HG03135 (cell line): ENCODE data around the gene ENKD1.
"Not testable (repeated sequence)": the region's sequence is repeated elsewhere in the genome, so short reads cannot be mapped to it uniquely, and the experiment has no call there.

Experiments
- ATAC-seq: cut with Tn5 transposase; IDR thresholded peaks from one replicate; pipeline ENCODE4 v1.9.1; 2021; ENCODE audit warnings: mild to moderate bottlenecking, moderate library complexity; ENCODE audit not compliant: unreplicated experiment

Gene ENKD1, protein sequence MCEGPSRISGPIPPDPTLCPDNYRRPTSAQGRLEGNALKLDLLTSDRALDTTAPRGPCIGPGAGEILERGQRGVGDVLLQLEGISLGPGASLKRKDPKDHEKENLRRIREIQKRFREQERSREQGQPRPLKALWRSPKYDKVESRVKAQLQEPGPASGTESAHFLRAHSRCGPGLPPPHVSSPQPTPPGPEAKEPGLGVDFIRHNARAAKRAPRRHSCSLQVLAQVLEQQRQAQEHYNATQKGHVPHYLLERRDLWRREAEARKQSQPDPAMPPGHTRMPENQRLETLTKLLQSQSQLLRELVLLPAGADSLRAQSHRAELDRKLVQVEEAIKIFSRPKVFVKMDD

DNA sequence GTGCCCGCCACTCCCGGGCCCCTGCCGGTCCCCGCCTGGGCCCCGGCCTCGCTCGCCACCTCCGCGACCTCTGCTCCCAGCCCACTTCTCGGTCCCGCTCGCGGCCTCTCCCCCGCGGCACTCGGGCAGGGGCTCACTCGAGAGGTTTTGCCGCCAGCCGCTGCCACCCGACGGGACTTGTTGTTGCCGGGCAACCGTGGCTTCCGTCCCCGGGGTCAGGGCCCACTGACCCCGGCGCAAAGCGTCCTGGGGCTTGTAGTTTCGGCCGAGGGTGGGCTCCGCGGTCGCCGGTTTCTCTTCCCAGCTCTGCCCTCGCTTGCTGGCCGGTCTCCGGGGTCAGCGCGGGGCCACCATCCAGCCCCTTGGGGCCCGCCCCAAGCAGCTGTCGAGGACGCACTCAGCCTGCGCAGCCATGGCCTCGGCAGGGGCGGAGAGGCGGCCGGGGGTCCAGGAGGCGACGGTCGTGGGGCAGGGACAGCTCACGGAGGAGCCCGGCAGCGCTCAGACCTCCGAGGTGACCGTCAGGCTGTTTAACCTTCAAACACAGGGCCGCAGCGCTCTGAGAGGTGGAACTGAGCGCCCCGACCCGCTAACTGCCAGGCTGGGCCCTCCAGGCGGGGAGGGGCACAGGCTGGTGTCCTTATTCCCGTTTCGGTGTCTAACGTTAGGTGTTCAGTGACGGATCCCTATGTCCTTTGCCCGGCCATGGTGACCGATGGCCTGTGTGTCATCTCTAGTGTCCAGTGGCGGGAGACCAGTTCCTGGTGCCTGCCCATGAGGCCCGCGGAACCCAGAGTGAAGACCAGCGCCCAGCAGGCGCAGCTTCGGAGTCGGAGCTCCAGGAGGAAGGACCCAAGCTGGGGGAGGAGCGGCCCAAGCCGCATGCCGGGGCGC is at the start of gene ENKD1, which contains the start of gene C16orf86:
ENKD1 (minus strand) TSS at position 192 of the 894 bp plus-strand sequence. CDS start 308 bp downstream, outside the sequence.
C16orf86 (plus strand) TSS at position 256 of the 894 bp plus-strand sequence; CDS start at position 413, 157 bp downstream.
- ATAC-seq, result peak; percentile 60

DNA sequence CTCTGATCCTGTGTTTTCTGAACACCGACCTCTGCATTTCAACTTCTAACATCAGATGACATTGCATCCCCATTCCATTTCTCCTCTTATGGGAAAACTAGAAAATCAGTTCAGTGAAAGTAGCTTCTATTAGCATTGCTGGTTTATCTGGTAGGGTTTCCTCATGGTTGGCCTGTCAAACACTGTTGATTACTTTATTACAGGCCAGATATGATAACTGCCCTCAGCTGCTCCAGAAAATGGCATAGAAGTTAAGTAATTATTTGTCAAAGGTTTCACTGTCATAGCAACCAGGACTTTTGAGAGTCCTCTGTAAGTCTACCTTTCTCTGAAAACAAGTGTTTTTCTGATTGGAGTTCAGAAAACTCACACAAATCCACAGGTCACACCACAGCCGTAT is 49.5 kb upstream of the ENKD1 start:
- no peak for ATAC-seq

DNA sequence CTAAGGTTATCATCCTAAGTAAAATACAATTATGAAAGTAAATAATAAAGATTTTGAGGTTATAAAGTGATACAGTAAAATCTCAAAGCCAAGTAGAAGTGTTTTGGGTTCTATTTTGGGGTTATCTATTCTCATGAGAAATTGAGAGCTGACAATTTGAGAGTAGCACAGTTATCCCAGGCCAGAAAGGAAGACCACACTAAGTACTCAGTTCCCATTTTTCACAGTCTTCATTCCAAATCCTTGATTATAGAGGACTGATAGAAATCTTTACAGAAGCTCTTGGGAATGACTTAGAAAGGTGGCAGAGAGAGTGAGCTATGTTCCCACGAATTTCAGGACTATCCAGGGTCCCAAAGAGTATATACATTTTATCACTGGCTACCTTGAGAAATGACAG is 48.0 kb upstream of the ENKD1 start:
- ATAC-seq, result no peak

DNA sequence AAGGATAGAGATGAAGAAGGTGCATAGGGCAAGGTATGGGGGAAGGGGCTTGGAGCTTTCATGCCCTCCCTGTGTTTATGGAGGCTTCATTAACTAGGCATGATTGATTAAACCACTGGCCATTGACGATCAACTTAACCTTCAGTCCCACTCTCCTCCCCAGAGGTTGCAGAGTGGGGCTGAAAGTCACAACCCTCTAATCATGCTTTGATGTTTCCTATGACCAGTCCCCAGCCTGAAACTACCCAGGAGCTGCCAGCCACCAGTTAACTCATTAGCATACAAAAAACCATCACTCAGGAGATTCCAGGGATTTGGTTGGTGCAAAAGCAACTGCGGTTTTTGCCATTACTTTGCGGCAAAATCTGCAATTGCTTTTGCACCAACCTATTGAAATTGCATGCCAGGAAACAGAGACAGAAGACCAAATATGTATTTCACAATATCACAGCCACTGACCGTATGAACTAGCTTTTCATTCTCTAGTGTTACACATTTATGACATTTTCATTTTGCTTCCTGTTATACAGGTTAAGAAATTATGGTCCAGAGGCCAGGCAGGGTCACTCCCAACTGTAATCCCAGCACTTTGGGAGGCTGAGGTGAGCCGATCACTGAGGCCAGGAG is 47.2 kb upstream of the ENKD1 start:
- no peak for ATAC-seq

DNA sequence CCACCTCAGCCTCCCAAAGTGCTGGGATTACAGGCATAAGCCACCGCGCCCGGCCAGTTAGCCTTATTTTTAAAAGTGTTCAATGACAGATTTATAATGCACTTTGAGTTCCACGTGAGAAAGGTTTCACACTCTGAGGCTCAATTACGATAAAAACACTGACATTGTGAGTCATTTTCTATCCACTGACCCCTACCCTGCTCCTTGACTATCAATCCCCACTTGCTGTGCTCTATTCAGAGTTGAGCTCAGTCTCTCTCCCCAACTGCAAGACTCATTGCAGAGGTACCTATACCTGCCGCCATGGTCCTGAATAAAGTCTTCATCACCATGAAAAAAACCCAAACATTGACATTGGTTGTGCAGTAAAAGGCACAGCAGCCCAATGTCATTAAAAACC is 44.1 kb upstream of the ENKD1 start:
- ATAC-seq, result no peak

DNA sequence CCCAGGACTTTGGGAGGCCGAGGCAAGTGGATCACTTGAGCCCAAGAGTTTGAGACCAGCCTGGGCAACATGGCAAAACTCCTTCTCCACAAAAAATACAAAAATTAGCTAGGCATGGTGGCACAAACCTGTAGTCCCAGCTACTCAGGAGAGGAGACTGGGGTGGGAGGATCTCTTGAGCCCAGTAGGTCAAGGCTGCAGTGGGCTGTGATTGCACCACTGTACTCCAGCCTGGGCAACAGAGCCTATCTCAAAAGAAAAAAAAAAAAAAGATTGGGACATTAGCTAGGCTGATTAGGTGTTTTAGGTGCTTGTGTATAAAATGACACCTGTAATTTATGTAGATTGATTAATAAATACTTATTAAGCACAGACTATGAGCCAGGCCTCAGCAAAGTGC is 42.5 kb upstream of the ENKD1 start:
- no peak for ATAC-seq

DNA sequence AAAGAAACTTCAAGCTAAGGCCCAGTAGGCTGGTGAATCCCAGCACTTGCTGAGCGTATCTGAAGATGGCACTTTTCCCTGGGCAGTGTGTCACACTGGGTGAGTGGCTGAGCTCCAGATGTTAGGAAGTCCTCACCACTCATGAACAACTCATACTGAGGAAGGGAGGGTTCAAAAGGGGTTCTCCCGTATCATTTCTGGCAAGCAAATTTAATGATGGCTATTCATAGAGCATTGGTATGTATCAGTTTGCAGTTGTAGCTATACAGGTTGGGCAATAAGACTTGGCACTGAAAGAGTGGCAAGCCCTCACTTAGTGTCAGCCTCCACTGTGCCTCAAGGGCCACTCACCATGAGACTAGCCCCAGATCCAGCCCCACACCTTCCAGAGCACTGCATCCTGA is 41.8 kb upstream of the ENKD1 start:
- ATAC-seq, result no peak

DNA sequence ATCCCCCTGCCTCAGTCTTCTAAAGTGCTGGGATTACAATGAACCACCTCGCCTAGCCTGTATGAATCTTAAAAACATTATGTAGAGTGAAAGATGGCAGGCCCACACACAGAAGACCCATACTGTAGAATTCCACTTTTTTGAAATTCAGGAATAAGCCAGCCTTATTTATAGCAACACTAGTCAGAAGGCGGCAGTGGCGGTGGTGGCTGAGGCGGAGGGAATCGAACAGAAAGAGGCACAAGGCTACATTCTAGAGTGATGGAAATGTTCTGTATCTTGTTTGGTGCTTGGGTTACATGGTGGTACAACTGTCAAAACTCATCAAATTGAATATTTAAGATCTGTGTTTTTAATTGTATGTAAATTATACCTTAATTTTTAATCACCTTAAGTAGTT is 41.2 kb upstream of the ENKD1 start:
- ATAC-seq, result no peak

DNA sequence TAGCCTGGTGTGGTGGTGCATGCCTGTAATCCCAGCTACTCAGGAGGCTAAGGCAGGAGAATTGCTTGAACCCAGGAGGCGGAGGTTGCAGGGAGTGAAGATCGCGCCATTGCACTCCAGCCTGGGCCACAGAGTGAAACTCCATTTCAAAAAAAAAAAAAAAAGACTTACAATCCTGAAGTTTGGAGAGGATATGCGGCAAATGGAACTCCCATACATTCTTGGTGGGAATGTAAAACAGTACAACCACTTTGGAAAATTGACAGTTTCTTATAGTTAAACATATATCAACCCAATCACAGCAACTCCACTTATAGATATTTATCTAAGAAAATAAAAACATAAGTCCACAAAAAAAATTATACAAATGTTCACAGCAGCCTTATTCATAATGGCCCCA is 40.7 kb upstream of the ENKD1 start:
- ATAC-seq, result no peak

DNA sequence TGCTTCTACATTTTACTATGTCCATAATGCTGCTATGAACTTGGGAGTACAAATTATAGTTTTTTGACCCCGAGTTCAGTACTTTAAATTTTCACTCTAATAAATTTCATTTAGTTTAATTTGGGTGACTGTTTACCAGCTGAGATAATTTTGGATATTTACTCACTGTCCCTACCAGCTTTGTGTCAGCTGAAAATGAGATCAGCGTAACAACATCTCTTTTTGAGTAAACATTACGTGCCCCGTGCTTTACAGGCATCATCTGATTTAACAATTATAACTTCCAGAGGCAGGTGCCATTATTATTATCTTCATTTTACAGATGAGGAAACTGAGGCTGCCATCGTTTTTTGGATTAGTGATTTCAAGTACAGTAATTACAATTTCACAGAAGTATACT is 37.6 kb upstream of the ENKD1 start:
- no peak for ATAC-seq

DNA sequence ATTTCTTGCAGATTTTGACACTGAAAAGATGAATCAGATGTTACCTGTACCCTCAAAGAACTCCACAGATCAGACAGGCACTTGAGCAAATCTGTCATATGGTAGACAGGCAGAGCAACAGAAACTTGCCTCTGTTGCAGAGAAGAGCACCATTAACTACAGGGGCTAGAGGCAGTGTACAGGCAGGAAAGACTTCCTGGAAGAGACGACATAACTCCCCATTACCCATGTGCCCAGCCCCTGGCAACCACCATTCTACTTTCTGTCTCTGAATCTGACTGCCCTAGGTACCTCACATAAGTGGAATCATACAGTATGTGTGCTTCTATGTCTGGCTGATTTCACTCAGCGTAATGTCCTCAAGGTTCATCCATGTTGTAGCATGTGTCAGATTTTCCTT is 37.1 kb upstream of the ENKD1 start:
- no peak for ATAC-seq

DNA sequence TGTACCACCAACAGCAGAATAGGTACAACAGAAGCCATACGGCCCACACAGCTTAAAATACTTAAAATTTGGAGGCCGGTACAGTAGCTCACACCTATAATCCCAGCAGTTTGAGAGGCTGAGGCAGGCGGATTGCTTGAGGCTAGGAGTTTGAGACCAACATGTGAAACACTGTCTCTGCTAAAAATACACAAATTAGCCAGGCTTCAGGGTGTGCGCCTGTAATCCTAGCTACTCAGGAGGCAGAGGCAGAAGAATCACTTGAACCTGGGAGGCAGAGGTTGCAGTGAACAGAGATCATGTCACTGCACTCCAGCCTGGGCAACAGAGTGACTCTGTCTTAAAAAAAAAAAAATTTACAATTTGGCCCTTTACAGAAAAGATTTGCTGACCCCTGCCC is 35.6 kb upstream of the ENKD1 start:
- ATAC-seq, result no peak

DNA sequence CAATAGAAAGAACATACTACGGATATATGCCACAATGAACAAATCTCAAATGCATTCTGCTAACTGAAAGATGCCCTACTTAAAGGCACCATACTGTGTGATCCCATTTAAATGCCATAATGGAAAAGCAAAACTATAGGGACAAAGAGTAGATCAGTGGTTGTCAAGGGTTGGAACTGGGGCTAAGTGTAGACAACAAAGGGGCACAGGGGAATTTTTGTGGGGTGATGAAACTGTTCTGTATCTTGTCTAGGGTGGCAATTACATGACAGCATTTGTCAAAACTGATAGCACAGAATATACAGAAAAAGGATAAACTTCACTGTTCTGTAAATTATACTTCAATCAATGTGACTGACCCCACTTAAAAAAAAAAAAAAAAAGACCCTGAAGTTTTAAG is 34.9 kb upstream of the ENKD1 start:
- no peak for ATAC-seq

DNA sequence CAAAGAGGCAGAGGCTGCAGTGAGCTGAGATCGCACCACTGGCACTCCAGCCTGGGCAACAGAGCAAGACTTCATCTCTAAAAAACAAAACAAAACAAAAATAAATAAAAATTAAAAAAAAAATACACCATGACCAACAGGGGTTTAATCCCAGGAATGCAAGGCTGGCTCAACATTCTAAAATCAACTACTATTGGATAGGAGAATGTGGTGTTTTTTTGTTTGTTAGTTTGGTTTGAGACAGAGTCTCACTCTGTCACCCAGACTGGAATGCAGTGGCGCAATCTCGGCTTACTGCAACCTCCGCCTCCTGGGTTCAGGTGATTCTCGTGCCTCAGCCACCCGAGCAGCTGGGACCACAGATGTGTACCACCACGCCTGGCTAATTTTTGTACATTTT is 32.7 kb upstream of the ENKD1 start:
- ATAC-seq, result no peak

DNA sequence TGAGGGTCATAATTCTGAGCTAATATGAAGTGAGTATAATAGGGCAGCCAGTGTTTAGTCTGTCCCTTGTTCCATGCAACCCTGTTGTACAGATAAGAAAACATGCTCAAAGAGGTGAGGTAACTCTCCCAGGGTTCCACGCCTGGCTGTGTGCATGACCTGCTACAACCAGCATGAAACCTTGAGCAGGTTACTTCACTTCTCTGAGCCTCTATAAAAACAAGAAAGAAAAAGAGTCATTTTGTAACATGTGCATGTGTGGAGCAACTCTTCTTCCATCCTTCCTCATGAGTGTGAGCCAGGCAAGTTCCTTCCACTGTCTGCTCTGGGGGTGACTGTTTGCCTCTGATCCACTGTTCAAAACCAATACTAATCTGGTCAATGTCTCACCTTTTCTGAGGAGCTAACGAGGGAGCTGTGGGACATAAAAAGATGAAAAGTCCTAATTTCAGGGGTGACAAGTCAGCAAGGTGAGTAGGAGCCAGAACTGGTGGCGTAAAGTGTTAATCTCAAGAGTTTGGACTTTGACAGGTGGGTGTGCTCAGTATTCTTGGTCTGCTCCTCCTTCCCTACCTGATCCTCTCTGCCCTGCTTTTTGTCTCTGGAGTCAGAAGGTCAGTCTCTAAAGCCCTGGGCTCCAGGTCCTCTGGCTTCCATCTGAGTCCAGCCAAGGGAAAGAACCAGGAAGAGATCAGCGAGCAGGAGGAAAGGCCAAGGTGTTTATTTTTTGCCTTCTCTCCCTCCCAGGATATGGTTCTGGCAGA is 31.1 kb upstream of the ENKD1 start:
- ATAC-seq, result no peak

DNA sequence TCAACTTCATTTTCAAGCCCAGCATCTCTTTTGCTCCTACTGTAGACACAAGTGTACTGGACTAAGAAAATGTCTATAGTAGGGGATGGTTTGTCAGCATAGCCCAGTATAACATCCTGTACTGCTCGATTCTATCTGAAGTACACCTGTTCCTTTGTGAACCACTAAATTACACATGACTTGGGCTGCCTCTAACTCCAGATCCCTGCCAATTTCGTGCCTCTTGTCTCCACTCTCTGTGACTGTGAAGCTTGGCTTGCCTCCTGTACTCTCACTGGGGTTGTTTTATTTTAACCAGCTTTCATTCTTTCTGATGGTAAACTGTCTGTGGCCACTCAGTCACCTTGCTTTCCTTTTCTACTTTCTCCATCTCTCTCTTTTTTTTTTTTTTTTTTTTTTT is 28.1 kb upstream of the ENKD1 start:
- no peak for ATAC-seq

DNA sequence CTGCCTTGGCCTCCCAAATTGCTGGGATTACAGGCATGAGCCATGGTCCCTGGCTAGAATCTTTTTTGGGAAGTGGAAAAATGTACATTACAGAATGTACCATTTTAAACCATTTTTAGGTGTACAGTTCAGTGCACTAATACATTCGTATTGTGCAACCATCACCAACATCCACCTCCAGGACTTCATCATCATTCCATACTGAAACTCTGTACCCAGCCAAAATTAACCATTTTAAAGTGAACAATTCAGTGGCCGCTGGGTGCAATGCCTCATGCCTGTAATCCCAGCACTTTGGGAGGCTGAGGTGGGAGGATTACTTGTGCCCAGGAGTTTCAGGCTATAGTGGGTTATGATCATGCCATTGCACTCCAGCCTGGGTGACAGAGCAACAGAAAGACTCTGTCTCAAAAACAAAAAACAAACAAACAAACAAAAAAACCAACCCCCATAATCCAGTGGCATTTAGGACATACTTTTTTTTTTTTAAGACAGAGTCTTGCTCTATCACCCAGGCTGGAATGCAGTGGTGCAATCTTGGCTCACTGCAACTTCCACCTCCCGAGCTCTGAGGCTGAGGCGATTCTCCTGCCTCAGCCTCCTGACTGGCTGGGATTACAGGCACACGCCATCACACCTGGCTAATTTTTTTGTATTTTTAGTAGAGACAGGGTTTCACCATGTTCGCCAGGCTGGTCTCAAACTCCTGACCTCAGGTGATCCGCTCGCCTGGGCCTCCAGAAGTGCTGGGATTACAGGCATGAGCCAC is 27.2 kb upstream of the ENKD1 start:
- not testable (repeated sequence) for ATAC-seq

DNA sequence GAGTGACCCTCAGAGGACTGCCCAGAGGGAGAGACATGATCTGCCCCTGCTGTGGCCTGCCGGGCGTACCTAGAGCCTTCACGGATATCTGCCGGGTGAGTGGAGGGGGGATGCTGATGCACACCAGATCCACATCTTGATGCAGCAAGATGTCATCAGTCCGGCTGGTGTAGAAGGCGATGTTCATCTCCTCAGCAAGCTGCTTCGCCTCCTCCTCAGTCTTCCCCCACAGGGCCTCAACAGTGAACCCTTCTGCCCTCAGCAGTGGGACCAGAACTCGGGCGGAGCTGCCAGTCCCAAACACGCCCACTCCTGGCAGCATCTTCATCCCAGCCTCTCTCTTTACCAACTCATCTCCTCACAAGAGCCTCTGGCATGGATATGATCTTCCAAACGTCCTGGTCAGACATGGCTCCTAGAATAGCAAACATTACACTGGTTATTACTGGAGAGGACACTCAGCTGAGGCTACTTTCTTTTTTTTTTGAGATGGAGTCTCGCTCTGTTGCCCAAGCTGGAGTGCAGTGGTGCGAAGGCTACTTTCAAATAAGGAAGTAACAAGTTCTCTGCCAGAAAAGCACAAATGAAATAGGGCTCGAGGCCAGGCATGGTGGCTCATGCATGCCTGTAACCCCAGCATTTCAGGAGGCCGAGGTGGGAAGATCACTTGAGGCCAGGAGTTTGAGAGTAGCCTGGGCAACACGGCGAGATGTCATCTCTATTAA is 19.0 kb upstream of the ENKD1 start:
- ATAC-seq, result no peak

DNA sequence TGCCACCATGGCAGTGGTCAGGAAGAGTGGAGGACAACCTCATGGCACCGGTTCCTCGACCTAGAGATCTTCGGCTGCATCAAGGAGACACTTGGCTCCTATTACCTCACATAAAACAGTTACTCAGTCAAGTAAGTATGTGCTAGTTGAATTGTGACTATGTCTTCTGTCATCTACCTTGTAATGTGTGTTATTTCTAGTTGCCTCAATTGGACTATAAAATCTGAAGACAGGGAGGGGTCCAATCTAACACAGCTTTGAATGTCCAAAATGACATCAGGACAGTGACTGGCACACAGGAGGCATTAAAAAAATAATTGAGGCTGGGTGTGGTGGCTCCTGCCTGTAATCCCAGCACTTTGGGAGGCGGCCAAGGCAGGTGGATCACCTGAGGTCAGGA is 17.2 kb upstream of the ENKD1 start:
- ATAC-seq, result no peak
